H9 (cell line): ENCODE measurements around the gene TMEM140. TPM values are rescaled to one million over a fixed set of nuclear protein-coding genes. Genes with fewer than 3 reads are reported as not detected.

ENCODE experiments used
- DNase-seq: peaks from one replicate; pipeline ENCODE4 v3.0.0-alpha.2; 2017
- H2AFZ ChIP-seq: one replicate; pipeline ENCODE4 v1.6.1; 2013; ENCODE audit warnings: mild to moderate bottlenecking, low read length, control low read depth, moderate library complexity
- H2AK5ac ChIP-seq: 2 replicates; pipeline ENCODE4 v1.6.1; 2013; ENCODE audit warnings: low read length, control low read depth, mixed read lengths; ENCODE audit not compliant: insufficient read length
- H2BK120ac ChIP-seq: one replicate; pipeline ENCODE4 v1.6.1; 2013; ENCODE audit warnings: low read depth, mild to moderate bottlenecking, low read length, control low read depth, inconsistent platforms; ENCODE audit not compliant: poor library complexity, severe bottlenecking
- H2BK12ac ChIP-seq: 2 replicates; pipeline ENCODE4 v1.6.1; 2013; ENCODE audit warnings: low read length, control low read depth, mixed read lengths, low read depth; ENCODE audit not compliant: insufficient read length
- H2BK15ac ChIP-seq: 2 replicates; pipeline ENCODE4 v1.6.1; 2013; ENCODE audit warnings: low read depth, low read length, control low read depth
- H2BK20ac ChIP-seq: one replicate; pipeline ENCODE4 v1.6.1; 2013; ENCODE audit warnings: low read depth, mild to moderate bottlenecking, low read length, control low read depth, inconsistent platforms; ENCODE audit not compliant: poor library complexity, severe bottlenecking
- H2BK5ac ChIP-seq: 2 replicates; pipeline ENCODE4 v1.6.1; 2013; ENCODE audit warnings: low read length, control low read depth, mixed read lengths; ENCODE audit not compliant: insufficient read length
- H3K14ac ChIP-seq: 2 replicates; pipeline ENCODE4 v1.6.1; 2013; ENCODE audit warnings: low read length, control low read depth; ENCODE audit not compliant: insufficient read depth
- H3K18ac ChIP-seq: 2 replicates; pipeline ENCODE4 v1.6.1; 2013; ENCODE audit warnings: low read depth, mild to moderate bottlenecking, mixed read lengths, low read length, control low read depth; ENCODE audit not compliant: insufficient read length
- H3K23ac ChIP-seq: 2 replicates; pipeline ENCODE4 v1.6.1; 2013; ENCODE audit warnings: low read length, control low read depth, mixed read lengths, low read depth; ENCODE audit not compliant: insufficient read length
- H3K23me2 ChIP-seq: 2 replicates; pipeline ENCODE4 v1.6.1; 2013; ENCODE audit warnings: low read depth, mild to moderate bottlenecking, mixed read lengths, low read length, control low read depth; ENCODE audit not compliant: insufficient read length, poor library complexity, severe bottlenecking
- H3K27ac ChIP-seq: 2 replicates; pipeline ENCODE4 v1.5.1; 2013; ENCODE audit warnings: low read length, control low read depth, mixed read lengths, low read depth; ENCODE audit not compliant: insufficient read length
- H3K27me3 ChIP-seq: 2 replicates; pipeline ENCODE4 v1.6.1; 2013; ENCODE audit warnings: low read length, control low read depth, inconsistent platforms; ENCODE audit not compliant: insufficient read depth
- H3K4ac ChIP-seq: 2 replicates; pipeline ENCODE4 v1.6.1; 2013; ENCODE audit warnings: low read depth, mild to moderate bottlenecking, control low read depth, inconsistent platforms, low read length, moderate library complexity
- H3K4me1 ChIP-seq: 2 replicates; pipeline ENCODE4 v1.6.1; 2013; ENCODE audit warnings: low read length, control low read depth, inconsistent platforms; ENCODE audit not compliant: insufficient read depth
- H3K4me2 ChIP-seq: 2 replicates; pipeline ENCODE4 v1.6.1; 2013; ENCODE audit warnings: low read length, control low read depth, mixed read lengths; ENCODE audit not compliant: insufficient read length, insufficient read depth
- H3K56ac ChIP-seq: 2 replicates; pipeline ENCODE4 v1.6.1; 2013; ENCODE audit warnings: low read depth, mild to moderate bottlenecking, mixed read lengths, low read length, control low read depth; ENCODE audit not compliant: insufficient read length
- H3K79me1 ChIP-seq: 2 replicates; pipeline ENCODE4 v1.6.1; 2013; ENCODE audit warnings: low read depth, mild to moderate bottlenecking, moderate library complexity, low read length, control low read depth, inconsistent platforms; ENCODE audit not compliant: insufficient read depth, poor library complexity, severe bottlenecking
- H3K79me2 ChIP-seq: 2 replicates; pipeline ENCODE4 v1.6.1; 2013; ENCODE audit warnings: low read length, control low read depth, inconsistent platforms; ENCODE audit not compliant: insufficient read depth
- H3K9ac ChIP-seq: 2 replicates; pipeline ENCODE4 v1.6.1; 2013; ENCODE audit warnings: low read length, control low read depth, mixed read lengths; ENCODE audit not compliant: insufficient read length; ENCODE audit errors: extremely low read depth
- H3K9me3 ChIP-seq: one replicate; pipeline ENCODE4 v1.6.1; 2013; ENCODE audit warnings: low read depth, low read length, inconsistent platforms; ENCODE audit not compliant: control insufficient read depth
- H3T11ph ChIP-seq: one replicate; pipeline ENCODE4 v1.6.1; 2013; ENCODE audit warnings: mild to moderate bottlenecking, low read length, control low read depth, inconsistent platforms
- H4K20me1 ChIP-seq: one replicate; pipeline ENCODE4 v1.6.1; 2013; ENCODE audit not compliant: control insufficient read depth, insufficient read length, insufficient read depth
- H4K5ac ChIP-seq: 2 replicates; pipeline ENCODE4 v1.6.1; 2013; ENCODE audit warnings: low read depth, mild to moderate bottlenecking, mixed read lengths, low read length, control low read depth; ENCODE audit not compliant: insufficient read length
- H4K8ac ChIP-seq: replicated peaks from 2 replicates; pipeline ENCODE4 v1.6.1; 2013; ENCODE audit warnings: low read length, control low read depth, mixed read lengths, low read depth; ENCODE audit not compliant: insufficient read length
- H4K91ac ChIP-seq: 2 replicates; pipeline ENCODE4 v1.6.1; 2013; ENCODE audit warnings: low read depth, mild to moderate bottlenecking, moderate library complexity, mixed read lengths, low read length, control low read depth; ENCODE audit not compliant: insufficient read length
- H3K27ac Mint-ChIP-seq, 3 experiments: 2 replicates in 2 of 3; 3 replicates in 1 of 3; pipeline ENCODE4 v1.8.0; 2020 to 2021; ENCODE audit warnings: mixed read lengths in 3 of 3, mild to moderate bottlenecking in 1 of 3, moderate library complexity in 1 of 3
- H3K27me3 Mint-ChIP-seq: 2 replicates; pipeline ENCODE4 v1.8.0; 2021; ENCODE audit warnings: low read depth, mild to moderate bottlenecking, moderate library complexity, mixed read lengths
- H3K36me3 Mint-ChIP-seq, 3 experiments: 2 replicates in 2 of 3; 3 replicates in 1 of 3; pipeline ENCODE4 v1.8.0; 2020 to 2021; ENCODE audit warnings: low read depth in 3 of 3, mixed read lengths in 3 of 3; ENCODE audit not compliant: insufficient read depth in 1 of 3
- H3K4me1 Mint-ChIP-seq, 2 experiments: 2 replicates each; pipeline ENCODE4 v1.8.0; 2020; ENCODE audit warnings: mixed read lengths in 2 of 2
- H3K4me3 Mint-ChIP-seq, 2 experiments: 2 replicates in 1 of 2; 3 replicates in 1 of 2; pipeline ENCODE4 v1.8.0; 2020 to 2021; ENCODE audit warnings: mild to moderate bottlenecking in 2 of 2, mixed read lengths in 2 of 2, moderate library complexity in 1 of 2
- H3K9me3 Mint-ChIP-seq, 2 experiments: 2 replicates in 1 of 2; 3 replicates in 1 of 2; pipeline ENCODE4 v1.8.0; 2020; ENCODE audit warnings: mild to moderate bottlenecking in 2 of 2, mixed read lengths in 2 of 2, moderate library complexity in 1 of 2
- WGBS: extraction: QIAGEN DNeasy Blood & Tissue Kit; methylation state at CpG from one replicate; pipeline ENCODE4 v1.1.7; 2013; ENCODE audit warnings: missing lambda C conversion rate, low lambda C conversion rate, mixed read lengths; ENCODE audit not compliant: insufficient read length; ENCODE audit errors: extremely low coverage; 5-methylcytosine and 5-hydroxymethylcytosine counted together
- total RNA-seq: library from RNA; stranded (reverse); gene quantifications from 2 replicates; pipeline ENCODE4 v1.2.1, GENCODE V29; 2021
- TF ChIP-seq, protein P1 (sequence below): fragments of 200-600 bp; sonication (generic); conservative IDR thresholded peaks from 3 replicates; pipeline ENCODE4 v1.8.0; 2021; ENCODE audit warnings: antibody characterized with exemption, mild to moderate bottlenecking

TMEM140 gene
- total RNA-seq, 1 experiment from 2014 or later, result not detected

- no peaks in the 10 kb centered on the region for H3K27me3 ChIP-seq
- Mint-ChIP-seq H3K27me3 (no peaks in the 10 kb centered on the region), H3K27ac (no peak overlapping the region), H3K4me3 (no peak overlapping the region), H3K9me3 (peaks cover 34% of the 10 kb centered on the region in 2 experiments), H3K36me3 (peaks cover 30 to 88% (median 64%) of the 10 kb centered on the region in 3 experiments), H3K4me1 (peaks cover 0 to 4% of the 10 kb centered on the region in 2 experiments; a peak in 2 of 4 replicates)
- H3K9ac ChIP-seq, result no peak overlapping the region
- H2BK12ac ChIP-seq, result no peak overlapping the region
- H3K18ac ChIP-seq, result no peak overlapping the region
- no peak overlapping the region for H3K4me2 ChIP-seq
- no peak overlapping the region for H3K23ac ChIP-seq
- peaks cover 25% of the 10 kb centered on the region for H3K9me3 ChIP-seq
- no peak overlapping the region for H4K91ac ChIP-seq
- no peak overlapping the region for H2BK5ac ChIP-seq
- no peak overlapping the region for H3T11ph ChIP-seq
- no peak overlapping the region for H4K8ac ChIP-seq
- no peak overlapping the region for H2BK15ac ChIP-seq
- no peaks in the 10 kb centered on the region for H3K23me2 ChIP-seq
- no peaks in the 10 kb centered on the region for H3K79me2 ChIP-seq
- no peak for DNase-seq
- no peak overlapping the region for H4K5ac ChIP-seq
- H2BK120ac ChIP-seq, result no peak overlapping the region
- H3K27ac ChIP-seq, result no peak overlapping the region
- no peak overlapping the region for H3K14ac ChIP-seq
- no peak overlapping the region for H2BK20ac ChIP-seq
- H3K4me1 ChIP-seq, result no peaks in the 10 kb centered on the region
- H2AK5ac ChIP-seq, result no peak overlapping the region
- no peak overlapping the region for H2AFZ ChIP-seq
- no CpG with 5 or more reads among the region's 7 CpGs for WGBS
- H4K20me1 ChIP-seq, result no peaks in the 10 kb centered on the region
- no peak overlapping the region for H3K56ac ChIP-seq
- TF ChIP-seq, protein P1, sequence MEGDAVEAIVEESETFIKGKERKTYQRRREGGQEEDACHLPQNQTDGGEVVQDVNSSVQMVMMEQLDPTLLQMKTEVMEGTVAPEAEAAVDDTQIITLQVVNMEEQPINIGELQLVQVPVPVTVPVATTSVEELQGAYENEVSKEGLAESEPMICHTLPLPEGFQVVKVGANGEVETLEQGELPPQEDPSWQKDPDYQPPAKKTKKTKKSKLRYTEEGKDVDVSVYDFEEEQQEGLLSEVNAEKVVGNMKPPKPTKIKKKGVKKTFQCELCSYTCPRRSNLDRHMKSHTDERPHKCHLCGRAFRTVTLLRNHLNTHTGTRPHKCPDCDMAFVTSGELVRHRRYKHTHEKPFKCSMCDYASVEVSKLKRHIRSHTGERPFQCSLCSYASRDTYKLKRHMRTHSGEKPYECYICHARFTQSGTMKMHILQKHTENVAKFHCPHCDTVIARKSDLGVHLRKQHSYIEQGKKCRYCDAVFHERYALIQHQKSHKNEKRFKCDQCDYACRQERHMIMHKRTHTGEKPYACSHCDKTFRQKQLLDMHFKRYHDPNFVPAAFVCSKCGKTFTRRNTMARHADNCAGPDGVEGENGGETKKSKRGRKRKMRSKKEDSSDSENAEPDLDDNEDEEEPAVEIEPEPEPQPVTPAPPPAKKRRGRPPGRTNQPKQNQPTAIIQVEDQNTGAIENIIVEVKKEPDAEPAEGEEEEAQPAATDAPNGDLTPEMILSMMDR, result no peak
- H3K79me1 ChIP-seq, result no peaks in the 10 kb centered on the region
- no peak overlapping the region for H3K4ac ChIP-seq
Observed at GRCh38 chr7:135183478-135183877, 35.6 kb downstream of the TMEM140 start.
